Left ventricle myocardium inferior (tissue), 1 donor: Measurements from ENCODE around the gene RPL22. TPM values are rescaled to one million over a fixed set of nuclear protein-coding genes. Genes with fewer than 3 reads are reported as not detected.

ENCODE experiments used
- DNase-seq: peaks from one replicate; pipeline ENCODE4 v3.0.0-alpha.2; 2020
- H3K27ac ChIP-seq: fragments of 200-600 bp; replicated peaks from 2 replicates; pipeline ENCODE4 v1.8.0; 2021
- H3K27me3 ChIP-seq: fragments of 200-600 bp; 2 replicates; pipeline ENCODE4 v1.8.0; 2021; ENCODE audit warnings: low read depth
- H3K36me3 ChIP-seq: fragments of 200-600 bp; 2 replicates; pipeline ENCODE4 v1.8.0; 2021
- H3K4me1 ChIP-seq: fragments of 200-600 bp; 2 replicates; pipeline ENCODE4 v1.8.0; 2021
- H3K4me3 ChIP-seq: fragments of 200-600 bp; 2 replicates; pipeline ENCODE4 v1.8.0; 2021; ENCODE audit warnings: mild to moderate bottlenecking, moderate library complexity
- H3K9me3 ChIP-seq: fragments of 200-600 bp; replicated peaks from 2 replicates; pipeline ENCODE4 v1.8.0; 2021
- intact Hi-C: fragments of 100-400 bp; cut with micrococcal nuclease; formaldehyde crosslinking; loops from one replicate; pipeline ENCODE4 v1.11.0; 2022
- total RNA-seq: library from RNA; stranded (reverse); fragmentation: NEBNext Ultra II Directional; extraction: Animal tissue kit (Norgen Biotek cat#: 25700); gene quantifications from one replicate; pipeline ENCODE4 v1.2.1, GENCODE V29; 2021
- TF ChIP-seq, protein P1 (sequence below): fragments of 200-600 bp; IDR thresholded peaks from 2 replicates; pipeline ENCODE4 v1.8.0; 2021; ENCODE audit warnings: antibody characterized with exemption, mild to moderate bottlenecking, borderline replicate concordance
- donor health status: DM: no; HTN: yes; CAD: no; lungs with severe emphysema.

Gene RPL22
- total RNA-seq, 1 donor from 2014 or later, result 250 TPM

DNA sequence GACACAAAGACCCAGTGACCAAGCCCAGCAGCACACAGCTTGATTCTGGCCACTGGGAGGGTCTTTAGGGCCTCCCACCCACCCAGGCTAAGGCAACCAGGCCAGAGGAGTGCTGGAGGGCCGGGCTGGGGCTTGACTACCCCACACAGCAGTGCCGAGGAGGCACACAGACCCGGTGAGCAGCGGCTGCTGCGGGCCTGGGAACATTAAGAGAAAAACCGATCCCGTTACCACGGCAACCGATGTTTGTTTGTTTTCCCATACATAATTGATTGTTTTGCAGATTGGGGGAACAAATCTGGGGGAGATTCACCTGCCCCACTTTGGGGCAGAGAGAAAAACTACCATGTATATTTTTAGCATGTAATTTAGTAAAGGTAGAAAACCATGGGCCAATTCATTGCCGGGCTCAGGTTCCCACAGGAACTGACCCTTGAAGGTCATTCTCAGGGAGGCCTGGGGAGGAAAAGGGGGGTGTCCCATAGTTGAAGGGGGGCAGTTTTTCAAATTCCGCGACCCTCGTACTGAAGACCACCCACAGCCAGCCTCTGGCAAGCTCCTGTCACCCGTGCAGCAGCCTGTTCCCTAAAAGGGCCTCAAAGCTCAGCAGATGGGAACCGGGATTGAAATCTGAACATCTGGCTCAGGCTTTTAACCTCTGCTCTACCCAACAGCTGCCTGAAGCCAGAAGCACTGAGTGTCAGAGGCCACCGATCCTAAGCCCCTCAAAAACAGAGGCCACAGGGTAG is 54.6 kb downstream of the RPL22 start:
- TF ChIP-seq, protein P1, sequence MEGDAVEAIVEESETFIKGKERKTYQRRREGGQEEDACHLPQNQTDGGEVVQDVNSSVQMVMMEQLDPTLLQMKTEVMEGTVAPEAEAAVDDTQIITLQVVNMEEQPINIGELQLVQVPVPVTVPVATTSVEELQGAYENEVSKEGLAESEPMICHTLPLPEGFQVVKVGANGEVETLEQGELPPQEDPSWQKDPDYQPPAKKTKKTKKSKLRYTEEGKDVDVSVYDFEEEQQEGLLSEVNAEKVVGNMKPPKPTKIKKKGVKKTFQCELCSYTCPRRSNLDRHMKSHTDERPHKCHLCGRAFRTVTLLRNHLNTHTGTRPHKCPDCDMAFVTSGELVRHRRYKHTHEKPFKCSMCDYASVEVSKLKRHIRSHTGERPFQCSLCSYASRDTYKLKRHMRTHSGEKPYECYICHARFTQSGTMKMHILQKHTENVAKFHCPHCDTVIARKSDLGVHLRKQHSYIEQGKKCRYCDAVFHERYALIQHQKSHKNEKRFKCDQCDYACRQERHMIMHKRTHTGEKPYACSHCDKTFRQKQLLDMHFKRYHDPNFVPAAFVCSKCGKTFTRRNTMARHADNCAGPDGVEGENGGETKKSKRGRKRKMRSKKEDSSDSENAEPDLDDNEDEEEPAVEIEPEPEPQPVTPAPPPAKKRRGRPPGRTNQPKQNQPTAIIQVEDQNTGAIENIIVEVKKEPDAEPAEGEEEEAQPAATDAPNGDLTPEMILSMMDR, result no peak
- Histone ChIP-seq H3K27me3 (peaks cover 75% of the 10 kb centered on the region), H3K4me1 (peaks cover 8% of the 10 kb centered on the region), H3K4me3 (no peak overlapping the region), H3K27ac (no peak overlapping the region), H3K9me3 (no peaks in the 10 kb centered on the region), H3K36me3 (no peaks in the 10 kb centered on the region)
- DNase-seq, result no peak
- intact Hi-C loops, result no loop called here

DNA sequence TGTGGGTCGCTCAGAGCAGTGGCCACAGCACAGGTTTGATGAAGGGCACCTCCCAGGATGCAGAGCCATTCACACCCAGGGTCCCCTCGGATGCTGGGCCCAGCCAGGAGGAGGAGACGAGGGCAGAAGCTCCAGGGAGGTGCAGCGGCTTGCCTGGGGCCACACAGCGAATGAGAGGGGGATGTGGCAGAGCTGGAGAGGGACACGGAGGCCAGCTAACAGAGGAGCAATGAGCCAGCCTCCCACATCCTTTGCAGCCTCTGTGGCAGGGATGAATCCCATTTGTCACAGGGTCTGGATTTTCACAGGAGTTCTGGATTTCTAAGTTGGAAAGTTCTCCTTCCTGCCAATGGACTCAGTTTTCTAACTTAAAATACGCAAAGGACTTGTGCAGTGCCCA is 55.2 kb downstream of the RPL22 start:
- Histone ChIP-seq H3K9me3 (no peaks in the 10 kb centered on the region), H3K27ac (no peak overlapping the region), H3K4me1 (peaks cover 8% of the 10 kb centered on the region), H3K36me3 (no peaks in the 10 kb centered on the region), H3K27me3 (peaks cover 68% of the 10 kb centered on the region), H3K4me3 (no peak overlapping the region)
- TF ChIP-seq, protein P1, result no peak
- intact Hi-C loops, result no loop called here
- DNase-seq, result no peak

DNA sequence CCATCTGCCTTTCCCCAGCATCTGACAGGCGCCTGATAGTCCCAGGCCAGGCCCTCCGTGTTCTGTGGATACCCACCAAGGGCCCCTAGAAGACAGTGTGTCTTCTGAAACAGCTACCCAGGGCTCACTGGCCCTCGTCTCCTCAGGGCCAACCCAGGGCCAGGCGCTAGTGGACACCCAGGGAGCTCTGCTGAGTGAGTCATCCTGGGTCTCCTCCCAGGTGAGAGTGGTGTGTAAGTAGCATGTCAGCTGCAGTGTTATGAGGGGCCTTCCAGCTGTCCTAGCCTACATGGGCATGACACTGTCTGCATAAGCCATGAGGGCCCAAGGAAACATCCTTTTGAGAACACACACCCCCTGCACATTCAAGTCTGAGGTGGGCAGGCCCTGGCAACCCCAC is 56.0 kb downstream of the RPL22 start:
- TF ChIP-seq, protein P1, result no peak
- intact Hi-C loops, result no loop called here
- H3K36me3 ChIP-seq, result no peaks in the 10 kb centered on the region

DNA sequence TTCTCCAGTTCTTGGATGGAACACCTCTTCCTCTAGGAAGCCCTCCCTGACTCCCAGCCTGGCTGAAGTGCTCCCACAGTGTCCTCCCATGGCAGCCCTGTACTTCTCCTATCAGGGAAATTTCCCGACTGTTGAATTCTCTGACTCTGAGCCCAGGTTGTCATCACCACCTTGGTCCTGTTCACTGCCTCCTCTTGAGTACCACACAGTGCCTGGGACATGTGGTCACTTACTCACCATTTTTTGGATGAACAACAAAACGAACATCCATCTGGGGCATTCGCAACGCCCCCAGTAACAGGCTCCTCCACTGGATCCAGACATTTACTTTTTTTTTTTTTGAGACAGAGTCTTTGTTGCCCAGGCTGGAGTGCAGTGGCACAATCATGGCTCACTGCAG is 56.7 kb downstream of the RPL22 start:
- H3K27ac ChIP-seq, result no peak overlapping the region
- H3K36me3 ChIP-seq, result no peaks in the 10 kb centered on the region
- H3K9me3 ChIP-seq, result no peaks in the 10 kb centered on the region
- H3K27me3 ChIP-seq, result peaks cover 54% of the 10 kb centered on the region
- H3K4me1 ChIP-seq, result no peaks in the 10 kb centered on the region
- no peak overlapping the region for H3K4me3 ChIP-seq
- no peak for DNase-seq
- TF ChIP-seq, protein P1, result no peak
- intact Hi-C loops, result no loop called here

More for the DNA sequence above, 56.0 kb downstream of the RPL22 start:
- no peak for DNase-seq
- Histone ChIP-seq H3K4me1 (peaks cover 2% of the 10 kb centered on the region), H3K9me3 (no peaks in the 10 kb centered on the region), H3K4me3 (no peak overlapping the region), H3K27ac (no peak overlapping the region), H3K27me3 (peaks cover 60% of the 10 kb centered on the region)

DNA sequence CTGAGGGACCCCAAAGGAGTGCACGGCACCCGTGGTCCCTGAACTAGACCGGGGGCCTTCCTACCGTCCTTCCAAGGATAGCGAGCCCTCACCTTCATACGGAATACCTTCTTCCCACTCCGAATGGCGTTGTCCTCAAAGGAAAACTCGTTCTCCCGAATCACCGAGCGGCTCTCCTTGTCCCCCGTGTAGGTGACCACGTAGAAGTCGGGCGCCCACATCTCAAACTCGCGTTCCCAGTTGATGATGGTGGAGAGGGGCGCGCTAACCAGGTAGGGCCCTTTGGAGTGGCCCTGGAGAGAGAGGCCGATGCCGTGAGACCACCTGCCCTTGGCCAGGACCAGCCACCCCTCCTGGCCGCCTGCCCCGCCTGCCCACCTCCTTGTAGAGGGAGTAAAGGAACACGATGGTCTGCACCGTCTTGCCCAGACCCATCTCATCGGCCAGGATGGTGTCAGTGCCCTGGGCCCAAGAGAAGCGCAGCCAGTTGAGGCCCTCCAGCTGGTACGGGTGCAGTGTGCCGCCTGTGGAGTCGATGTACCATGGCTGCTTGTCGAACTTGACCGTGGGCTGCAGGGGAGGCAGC is 57.3 kb downstream of the RPL22 start:
- DNase-seq, result no peak
- Histone ChIP-seq H3K4me1 (no peaks in the 10 kb centered on the region), H3K36me3 (no peaks in the 10 kb centered on the region), H3K9me3 (no peaks in the 10 kb centered on the region), H3K4me3 (no peak overlapping the region), H3K27me3 (peaks cover 48% of the 10 kb centered on the region), H3K27ac (no peak overlapping the region)
- TF ChIP-seq, protein P1, result no peak
- intact Hi-C loops, result no loop called here
